Retinal pigment epithelial cell (primary cell): ENCODE data around the gene PNLIPRP3.

ENCODE experiments used
- DNase-seq: peaks from one replicate; pipeline ENCODE4 v3.0.0-alpha.2; 2010; ENCODE audit warnings: low read depth
- H3K4me3 ChIP-seq: 2 replicates; pipeline ENCODE4 v1.5.1; 2011; ENCODE audit warnings: mild to moderate bottlenecking, low read length, control low read depth, moderate library complexity
- CTCF ChIP-seq: conservative IDR thresholded peaks from 2 replicates; pipeline ENCODE4 v1.5.1; 2011; ENCODE audit warnings: low read depth, low read length, control low read depth, inconsistent platforms

Gene PNLIPRP3

GRCh38 chr10:116450861-116451260 lies 23.2 kb downstream of the PNLIPRP3 start:
- DNase-seq, result no peak
- no peak for TF ChIP-seq CTCF
- no peak overlapping the region for H3K4me3 ChIP-seq

- TF ChIP-seq CTCF, result no peak
- no peak for DNase-seq
- no peak overlapping the region for H3K4me3 ChIP-seq
These were observed 24.2 kb downstream of the PNLIPRP3 start for GRCh38 chr10:116451711-116452337.

- TF ChIP-seq CTCF, result no peak
- DNase-seq, result no peak
- H3K4me3 ChIP-seq, result no peak overlapping the region
These were observed 24.7 kb downstream of the PNLIPRP3 start for GRCh38 chr10:116452338-116452720.

- TF ChIP-seq CTCF, result no peak
- DNase-seq, result no peak
- H3K4me3 ChIP-seq, result no peak overlapping the region
These were observed 29.8 kb downstream of the PNLIPRP3 start for GRCh38 chr10:116457488-116457887.

- DNase-seq, result no peak
- H3K4me3 ChIP-seq, result no peak overlapping the region
- TF ChIP-seq CTCF, result no peak
These were observed 32.6 kb downstream of the PNLIPRP3 start for GRCh38 chr10:116460219-116460618.

GRCh38 chr10:116461680-116462079 lies 34.0 kb downstream of the PNLIPRP3 start:
- no peak overlapping the region for H3K4me3 ChIP-seq
- DNase-seq, result no peak
- no peak for TF ChIP-seq CTCF

- TF ChIP-seq CTCF, result no peak
- H3K4me3 ChIP-seq, result no peak overlapping the region
- DNase-seq, result no peak
These were observed 36.6 kb downstream of the PNLIPRP3 start for GRCh38 chr10:116464257-116464656.
